Brain pericyte (primary cell): ENCODE measurements around the gene KLHL22.

Experiments used
- DNase-seq: peaks from one replicate; pipeline ENCODE4 v3.0.0-alpha.2; 2012; ENCODE audit warnings: low read depth, low spot score

Gene KLHL22

GRCh38 chr22:20449819-20450550 is 45.6 kb downstream of the KLHL22 start:
- no peak for DNase-seq

- no peak for DNase-seq
Observed at GRCh38 chr22:20448630-20449029, 47.0 kb downstream of the KLHL22 start.

GRCh38 chr22:20446383-20446970 is 49.1 kb downstream of the KLHL22 start:
- no peak for DNase-seq

GRCh38 chr22:20444325-20444724 is 51.3 kb downstream of the KLHL22 start:
- DNase-seq = no peak

GRCh38 chr22:20442485-20443284 is 52.9 kb downstream of the KLHL22 start:
- DNase-seq = no peak

GRCh38 chr22:20441631-20442484 is 53.7 kb downstream of the KLHL22 start:
- DNase-seq = no peak

GRCh38 chr22:20440637-20441591 is 54.7 kb downstream of the KLHL22 start:
- no peak for DNase-seq

GRCh38 chr22:20439928-20440575 is 55.5 kb downstream of the KLHL22 start:
- no peak for DNase-seq

GRCh38 chr22:20439556-20439927 is 56.1 kb downstream of the KLHL22 start:
- no peak for DNase-seq

GRCh38 chr22:20438678-20439492 is 56.7 kb downstream of the KLHL22 start:
- DNase-seq = no peak

- DNase-seq = no peak
Observed at GRCh38 chr22:20438427-20438677, 57.2 kb downstream of the KLHL22 start.

- DNase-seq = no peak
Observed at GRCh38 chr22:20437613-20438426, 57.8 kb downstream of the KLHL22 start, which contains the start of gene SCARF2. Gene SCARF2 (minus strand): TSS chr22:20437825. CDS start chr22:20437754, 71 bp downstream.

GRCh38 chr22:20436768-20437612 is 58.6 kb downstream of the KLHL22 start:
- no peak for DNase-seq

- no peak for DNase-seq
Observed at GRCh38 chr22:20436307-20436767, 59.3 kb downstream of the KLHL22 start.

- no peak for DNase-seq
Observed at GRCh38 chr22:20435436-20436306, 59.9 kb downstream of the KLHL22 start.

GRCh38 chr22:20434773-20435172 is 60.8 kb downstream of the KLHL22 start:
- no peak for DNase-seq
